Calu3 (cell line): ENCODE data around the gene CHRNE. TPM values are rescaled to one million over a fixed set of nuclear protein-coding genes. Genes with fewer than 3 reads are reported as not detected.

Experiments
- BruUV-seq: library from RNA; stranded (reverse); fragments of 400-500 nt; replicated peaks from 2 replicates; lab custom pipeline; 2021; lab: Mats Ljungman, UMichigan
- CTCF ChIA-PET: fragments of 300-600 bp; sonication (Branson Sonifier 250); formaldehyde crosslinking; loops from one replicate; lab custom pipeline; 2022; ENCODE audit warnings: antibody characterized with exemption; lab: Charles Lee
- DNase-seq: peaks from one replicate; pipeline ENCODE4 v3.0.0; 2022
- H3K27ac Mint-ChIP-seq: one replicate; pipeline ENCODE4 v1.8.0; 2022; ENCODE audit warnings: mixed read lengths; ENCODE audit not compliant: unreplicated experiment
- H3K27me3 Mint-ChIP-seq: one replicate; pipeline ENCODE4 v1.8.0; 2022; ENCODE audit warnings: mixed read lengths; ENCODE audit not compliant: unreplicated experiment
- H3K36me3 Mint-ChIP-seq: one replicate; pipeline ENCODE4 v1.8.0; 2022; ENCODE audit warnings: mild to moderate bottlenecking, moderate library complexity, mixed read lengths; ENCODE audit not compliant: insufficient read depth, unreplicated experiment
- H3K4me1 Mint-ChIP-seq: one replicate; pipeline ENCODE4 v1.8.0; 2022; ENCODE audit warnings: mild to moderate bottlenecking, low read depth, mixed read lengths; ENCODE audit not compliant: unreplicated experiment
- H3K4me3 Mint-ChIP-seq: one replicate; pipeline ENCODE4 v1.8.0; 2022; ENCODE audit warnings: mild to moderate bottlenecking, low read depth, moderate library complexity, mixed read lengths; ENCODE audit not compliant: unreplicated experiment
- H3K9me3 Mint-ChIP-seq: one replicate; pipeline ENCODE4 v1.8.0; 2022; ENCODE audit warnings: low read depth, mixed read lengths; ENCODE audit not compliant: unreplicated experiment
- CTCF ChIP-seq: fragments of 200-600 bp; IDR thresholded peaks from one replicate; pipeline ENCODE4 v1.8.0; 2022; ENCODE audit warnings: antibody characterized with exemption; ENCODE audit not compliant: unreplicated experiment
- intact Hi-C: fragments of 100-400 bp; cut with micrococcal nuclease; formaldehyde crosslinking; loops from one replicate; pipeline ENCODE4 v1.10.0; 2022; ENCODE audit not compliant: unreplicated experiment
- total RNA-seq: library from RNA; stranded (reverse); gene quantifications from 2 replicates; pipeline ENCODE4 v1.2.3, GENCODE V29; 2022

Gene CHRNE
- total RNA-seq, 1 experiment from 2014 or later = 0.19 TPM

GRCh38 chr17:4901108-4901647, 1.7 kb downstream of the CHRNE start:
- CTCF ChIA-PET = no interaction called here
- intact Hi-C loops = loop anchor here (5.0 kb wide), 1 partner anchor 114 kb away; the partner anchor contains the start of genes GLTPD2 and VMO1
- no TSS peak for BruUV-seq

GRCh38 chr17:4900231-4901107, 2.4 kb downstream of the CHRNE start:
- H3K4me3 Mint-ChIP-seq = no peak overlapping the region
- intact Hi-C loops = loop anchor here (5.0 kb wide), 1 partner anchor 113 kb away; the partner anchor contains the start of genes GLTPD2 and VMO1
- H3K4me1 Mint-ChIP-seq = peaks cover 14% of the 10 kb centered on the region

More at GRCh38 chr17:4901108-4901647, 1.7 kb downstream of the CHRNE start:
- H3K36me3 Mint-ChIP-seq = peaks cover 18% of the 10 kb centered on the region
- H3K4me3 Mint-ChIP-seq = no peak overlapping the region
- TF ChIP-seq CTCF = no peak
- H3K9me3 Mint-ChIP-seq = no peaks in the 10 kb centered on the region
- no peak for DNase-seq
- H3K27ac Mint-ChIP-seq = no peak overlapping the region
- H3K27me3 Mint-ChIP-seq = no peaks in the 10 kb centered on the region
- peaks cover 14% of the 10 kb centered on the region for H3K4me1 Mint-ChIP-seq

GRCh38 chr17:4899341-4900230, 3.3 kb downstream of the CHRNE start, which contains the start of gene C17orf107:
TSS of gene C17orf107 (plus strand) at chr17:4899536. CDS start at chr17:4899763, 227 bp downstream.
- H3K27me3 Mint-ChIP-seq = no peaks in the 10 kb centered on the region
- no peak for DNase-seq
- intact Hi-C loops = loop anchor here (5.0 kb wide), 1 partner anchor 112 kb away; the partner anchor contains the start of genes GLTPD2 and VMO1
- peaks cover 30% of the 10 kb centered on the region for H3K36me3 Mint-ChIP-seq
- H3K27ac Mint-ChIP-seq = peak within 1 kb of the TSS; percentile 47
- H3K4me1 Mint-ChIP-seq = peaks cover 14% of the 10 kb centered on the region
- BruUV-seq = no TSS peak
- CTCF ChIA-PET = interaction anchor here (0.5 to 0.8 kb wide), 2 partner anchors 109 to 873 kb away, joined by 3 to 5 read pairs; no protein-coding TSS in a partner anchor
- H3K4me3 Mint-ChIP-seq = no peak within 1 kb of the TSS
- no peak for TF ChIP-seq CTCF
- no peaks in the 10 kb centered on the region for H3K9me3 Mint-ChIP-seq

More at GRCh38 chr17:4900231-4901107, 2.4 kb downstream of the CHRNE start:
- BruUV-seq = no TSS peak
- Mint-ChIP-seq H3K27me3 (no peaks in the 10 kb centered on the region), H3K9me3 (no peaks in the 10 kb centered on the region), H3K36me3 (peaks cover 25% of the 10 kb centered on the region), H3K27ac (no peak overlapping the region)
- no peak for TF ChIP-seq CTCF
- CTCF ChIA-PET = no interaction called here
- DNase-seq = no peak

- no peak for TF ChIP-seq CTCF
- no peaks in the 10 kb centered on the region for H3K9me3 Mint-ChIP-seq
- H3K4me1 Mint-ChIP-seq = peaks cover 14% of the 10 kb centered on the region
- H3K36me3 Mint-ChIP-seq = peaks cover 30% of the 10 kb centered on the region
- DNase-seq = no peak
- no peak overlapping the region for H3K4me3 Mint-ChIP-seq
- CTCF ChIA-PET = interaction anchor here (0.5 to 0.8 kb wide), 2 partner anchors 108 to 872 kb away, joined by 3 to 5 read pairs; no protein-coding TSS in a partner anchor
- intact Hi-C loops = no loop called here
- H3K27me3 Mint-ChIP-seq = no peaks in the 10 kb centered on the region
- BruUV-seq = no TSS peak
- H3K27ac Mint-ChIP-seq = no peak overlapping the region
These were observed 4.0 kb downstream of the CHRNE start for GRCh38 chr17:4898927-4899326.
